ENCODE measurements around the gene CYP17A1.
"Not testable (repeated sequence)": the region's sequence is repeated elsewhere in the genome, so short reads cannot be mapped to it uniquely, and the experiment has no call there.

The CYP17A1 gene

GRCh38 chr10:102835007-102835482 is 2.2 kb downstream of the CYP17A1 start:
- peak; percentile 70 for DNase-seq (ENCODE audit: low read depth)

DNA sequence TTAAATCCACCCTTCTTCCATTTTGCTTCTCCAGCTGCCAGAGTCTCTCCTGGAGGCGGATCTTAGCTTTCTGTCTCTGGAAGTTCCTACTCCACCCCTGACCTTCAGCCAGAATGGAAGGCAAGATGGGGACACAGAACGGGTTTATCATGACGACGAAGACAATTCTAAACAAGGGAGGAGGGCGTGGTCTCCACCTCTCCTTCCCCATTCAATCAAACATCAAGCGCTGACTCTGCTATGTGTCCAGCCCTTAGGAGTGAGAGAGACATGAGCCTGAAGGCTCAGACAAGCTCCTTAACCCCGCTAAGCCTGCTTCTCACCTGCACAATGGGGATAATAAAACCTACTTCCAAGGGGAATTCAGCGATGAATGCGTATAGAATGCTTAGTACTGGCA is 3.1 kb downstream of the CYP17A1 start:
- DNase-seq (ENCODE audit: low read depth): no peak

DNA sequence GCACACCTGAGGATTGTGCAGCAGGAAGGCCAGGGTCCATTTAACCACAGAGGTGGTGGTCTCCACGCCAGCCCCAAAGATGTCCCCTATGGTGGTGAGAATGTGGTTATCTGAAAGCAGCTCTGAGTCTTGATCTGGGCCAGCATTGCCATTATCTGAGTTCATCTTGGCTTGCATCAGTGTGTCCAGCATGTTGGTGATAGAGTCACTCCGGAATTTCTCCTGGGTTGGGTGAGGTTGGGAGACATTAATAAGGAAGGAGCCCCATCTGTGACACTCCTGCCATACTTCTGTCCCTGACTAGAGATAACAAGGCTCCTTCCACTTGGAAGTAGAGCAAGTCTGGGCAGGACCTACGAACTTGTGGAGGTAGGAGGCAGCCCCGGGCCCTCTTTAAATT is 4.2 kb downstream of the CYP17A1 start:
- no peak for DNase-seq (ENCODE audit: low read depth)

DNA sequence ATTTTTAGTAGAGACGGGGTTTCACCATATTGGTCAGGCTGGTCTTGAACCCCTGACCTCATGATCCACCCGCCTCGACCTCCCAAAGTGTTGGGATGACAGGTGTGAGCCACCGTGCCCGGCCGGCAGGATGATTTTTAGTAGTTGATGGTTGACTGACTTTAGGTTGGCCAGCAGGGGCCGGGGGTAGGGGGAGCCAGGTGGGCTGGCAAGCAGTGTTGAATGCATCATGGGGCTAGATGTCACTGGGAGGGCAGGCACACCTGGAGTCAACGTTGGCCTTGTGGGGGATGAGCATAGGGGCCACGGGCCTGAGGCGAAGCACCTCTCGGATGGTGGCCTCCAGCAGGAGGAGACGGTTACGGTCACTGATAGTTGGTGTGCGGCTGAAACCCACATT is 5.0 kb downstream of the CYP17A1 start:
- no peak for DNase-seq (ENCODE audit: low read depth)

DNA sequence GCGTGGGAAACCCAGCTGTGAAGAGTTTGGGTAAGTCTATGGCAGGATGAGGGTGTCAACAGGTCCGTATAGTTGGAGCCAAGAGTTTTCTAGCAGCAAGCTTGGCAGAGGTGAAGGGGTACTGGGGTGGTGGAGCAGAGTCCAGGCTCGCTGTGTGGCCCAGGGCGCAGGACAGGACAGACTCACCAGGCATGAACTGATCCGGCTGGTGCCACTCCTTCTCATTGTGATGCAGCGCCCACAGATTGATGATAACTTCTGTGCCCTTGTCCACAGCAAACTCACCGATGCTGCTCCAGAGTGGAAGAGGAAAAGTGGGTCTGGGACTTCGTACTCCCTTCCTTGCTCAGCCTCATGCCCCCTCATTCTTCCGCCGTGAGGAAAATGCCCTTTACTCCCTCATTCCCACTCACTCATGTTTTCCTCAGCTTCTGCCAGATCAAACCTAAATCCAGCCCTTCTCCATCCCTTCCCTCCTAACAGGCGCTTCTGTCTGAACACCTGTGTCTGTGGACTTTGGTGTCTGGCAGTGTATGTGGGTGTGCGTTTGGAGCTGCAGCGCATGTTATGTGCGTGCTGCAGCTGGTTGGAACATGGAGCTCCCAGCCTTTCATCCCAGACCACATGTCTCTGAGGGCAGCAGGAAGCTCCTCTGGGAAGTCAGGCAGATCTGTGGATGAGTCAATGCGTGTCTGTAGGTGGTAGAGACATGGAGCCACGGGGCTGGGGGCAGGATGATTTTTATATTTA is 5.7 kb downstream of the CYP17A1 start:
- no peak for DNase-seq (ENCODE audit: low read depth)

DNA sequence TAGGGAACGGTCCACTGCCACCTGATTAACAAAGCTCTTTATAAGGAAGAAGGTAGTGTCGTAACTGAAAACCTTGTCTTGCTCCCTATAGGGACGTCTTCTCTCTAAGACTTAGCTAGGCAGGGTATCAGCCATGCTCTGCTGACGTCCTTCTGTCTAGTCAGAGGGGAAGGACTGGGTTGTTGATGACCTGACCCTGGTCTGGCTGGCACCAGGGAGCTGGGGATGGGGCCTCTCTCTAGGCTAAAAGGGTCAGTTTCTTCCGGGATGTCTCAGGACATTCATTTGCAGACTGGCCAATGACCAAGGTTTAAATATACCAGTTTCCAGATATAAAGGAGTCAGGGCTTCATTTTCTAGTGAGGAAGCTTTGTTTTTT is 9.6 kb downstream of the CYP17A1 start:
- DNase-seq (ENCODE audit: low read depth): no peak

GRCh38 chr10:102826148-102826796 is 10.9 kb downstream of the CYP17A1 start:
- DNase-seq (ENCODE audit: low read depth): no peak

- DNase-seq (ENCODE audit: low read depth): no peak
These were observed 12.5 kb downstream of the CYP17A1 start for GRCh38 chr10:102824664-102825063.

DNA sequence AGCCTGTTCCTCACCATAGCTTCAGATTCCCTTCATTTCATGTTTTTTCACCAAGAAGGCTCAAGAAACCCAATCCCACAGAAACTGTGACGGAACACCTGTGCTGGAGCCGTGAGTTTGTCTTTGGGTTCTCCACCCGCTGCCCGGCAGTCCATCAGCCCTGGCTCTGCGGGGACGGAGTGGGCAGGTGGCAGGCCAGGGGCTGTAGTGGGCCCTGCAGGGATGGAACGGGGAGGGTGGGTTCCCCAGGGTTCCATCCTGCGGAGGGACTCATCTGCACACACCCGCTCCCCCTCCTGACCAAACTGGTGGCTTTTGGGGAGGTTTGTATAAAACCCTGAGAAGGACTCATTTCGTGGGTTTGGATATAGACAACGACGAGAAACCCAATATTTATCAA is 15.0 kb downstream of the CYP17A1 start:
- DNase-seq (ENCODE audit: low read depth): no peak

- DNase-seq (ENCODE audit: low read depth): not testable (repeated sequence)
These were observed 17.2 kb downstream of the CYP17A1 start for GRCh38 chr10:102820008-102820407.

GRCh38 chr10:102819054-102819453 is 18.2 kb downstream of the CYP17A1 start:
- DNase-seq (ENCODE audit: low read depth): no peak

GRCh38 chr10:102817175-102817574 is 20.0 kb downstream of the CYP17A1 start:
- DNase-seq (ENCODE audit: low read depth): no peak

DNA sequence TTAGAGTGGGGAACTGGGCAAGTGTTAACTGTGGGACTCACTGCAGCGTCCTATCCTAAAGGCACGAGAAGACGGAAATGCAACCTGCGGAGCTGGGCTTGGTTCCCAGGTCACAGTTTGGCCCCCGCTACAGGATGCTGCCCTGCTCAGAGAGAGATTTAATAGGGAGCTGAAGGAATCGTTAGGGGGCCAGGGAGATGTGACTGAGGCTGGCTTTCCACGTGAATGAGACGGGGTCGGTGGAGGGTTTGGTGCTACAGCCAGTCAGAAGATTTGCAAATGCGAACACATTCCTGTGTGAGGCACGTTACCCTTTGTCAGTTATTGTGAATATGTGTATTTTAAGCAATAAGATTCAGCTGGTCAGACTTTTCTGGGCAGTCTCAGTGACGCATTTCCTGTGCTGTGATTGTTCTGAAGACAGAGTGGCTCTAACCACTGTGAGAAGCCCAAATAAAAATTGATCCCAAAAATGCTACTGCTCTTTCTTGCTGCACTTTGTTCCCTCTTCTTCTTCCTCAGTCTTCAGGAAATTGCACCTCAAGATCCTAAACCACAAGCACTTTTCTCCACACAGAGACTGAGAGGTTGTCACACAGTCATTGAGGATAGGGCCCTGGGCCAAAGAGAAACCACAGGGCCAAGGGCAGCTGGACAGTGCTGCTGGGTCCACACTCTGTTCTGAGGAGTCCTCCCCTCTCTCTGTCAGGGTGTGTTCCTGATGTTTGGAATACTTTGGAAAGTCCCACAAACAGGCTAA is 21.2 kb downstream of the CYP17A1 start:
- DNase-seq (ENCODE audit: low read depth): no peak

DNA sequence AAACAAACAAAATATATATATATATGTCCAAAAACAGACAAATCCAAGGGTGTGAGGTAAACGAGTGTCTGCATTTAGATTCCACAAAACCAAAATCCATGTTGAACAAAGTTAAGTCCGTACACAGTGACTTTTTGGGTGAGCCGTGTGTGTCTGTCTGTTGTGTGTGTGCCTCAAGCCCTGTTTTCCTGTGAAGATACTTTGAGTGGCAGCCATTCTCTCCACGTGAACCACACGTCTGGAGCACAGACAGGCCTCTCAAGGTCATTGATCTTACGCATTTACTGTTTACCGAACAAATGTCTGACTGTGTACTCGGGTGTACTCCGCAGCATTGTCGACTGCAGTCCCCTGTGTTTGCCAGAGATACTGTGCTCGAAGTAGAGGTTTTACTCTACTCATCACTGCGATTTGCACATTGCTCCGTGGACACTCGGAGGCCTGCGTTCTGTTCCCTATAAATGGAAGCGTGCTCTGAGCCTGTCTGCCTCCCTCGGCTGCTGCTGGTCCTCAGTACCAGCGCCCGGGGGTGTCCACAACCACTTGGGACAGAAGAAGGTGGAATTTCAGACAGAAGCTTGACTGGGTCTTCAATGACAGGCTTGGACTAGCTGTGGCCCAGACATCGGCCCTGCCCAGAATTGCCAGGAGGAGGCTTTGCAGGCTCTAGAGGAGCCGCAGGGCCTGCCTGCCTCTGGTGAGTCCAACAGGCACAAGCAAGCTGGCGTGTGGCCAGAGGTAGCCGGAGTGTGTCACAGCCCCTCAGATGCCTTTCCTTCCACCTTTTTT is 22.1 kb downstream of the CYP17A1 start:
- DNase-seq (ENCODE audit: low read depth): no peak

- no peak for DNase-seq (ENCODE audit: low read depth)
These were observed 22.8 kb downstream of the CYP17A1 start for GRCh38 chr10:102814453-102814871.

- DNase-seq (ENCODE audit: low read depth): no peak
These were observed 23.3 kb downstream of the CYP17A1 start for GRCh38 chr10:102813734-102814452.

GRCh38 chr10:102813017-102813541 is 24.1 kb downstream of the CYP17A1 start:
- DNase-seq (ENCODE audit: low read depth): no peak

GRCh38 chr10:102812231-102812876 is 24.9 kb downstream of the CYP17A1 start:
- DNase-seq (ENCODE audit: low read depth): no peak

DNA sequence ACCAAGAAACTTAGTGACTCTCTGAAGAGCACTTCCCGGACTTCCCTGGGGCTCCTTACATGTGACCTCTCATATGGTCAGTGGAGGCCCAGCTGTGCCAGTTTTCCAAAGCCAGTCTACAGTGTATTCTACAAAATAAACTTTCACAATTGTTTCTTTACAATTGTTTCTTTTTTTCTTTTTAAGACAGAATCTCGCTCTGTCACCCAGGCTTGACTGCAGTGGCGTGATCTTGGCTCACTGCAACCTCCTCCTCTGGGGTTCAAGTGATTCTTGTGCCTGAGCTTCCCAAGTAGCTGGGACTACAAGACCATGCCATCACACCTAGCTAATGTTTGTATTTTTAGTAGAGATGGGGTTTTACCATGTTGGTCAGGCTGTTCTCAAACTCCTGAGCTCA is 25.9 kb downstream of the CYP17A1 start:
- no peak for DNase-seq (ENCODE audit: low read depth)

DNA sequence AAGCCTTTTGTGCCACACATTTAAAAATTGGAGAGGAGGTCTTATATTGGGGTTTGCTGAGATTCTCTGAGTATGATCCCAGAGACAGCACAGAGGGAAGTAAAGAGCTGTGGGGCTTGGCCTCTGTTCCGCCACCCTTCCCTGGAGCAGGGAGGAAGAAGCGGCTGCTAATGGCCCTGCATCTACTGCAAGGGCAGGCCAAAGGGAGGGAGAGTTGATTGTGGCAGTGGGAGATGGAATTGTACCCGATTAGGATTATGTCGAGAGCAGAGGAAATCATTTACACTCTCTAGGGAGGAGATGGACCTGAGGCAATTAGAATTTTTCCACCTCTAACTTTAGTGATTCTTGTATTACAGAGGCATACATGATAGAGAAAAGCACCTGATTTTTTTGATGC is 28.8 kb downstream of the CYP17A1 start:
- DNase-seq (ENCODE audit: low read depth): no peak

Measured in activated T-cell treated with anti-CD3 and anti-CD28 coated beads for 24 hours (primary cell).